Liver (tissue), 9 donors: Measurements from ENCODE around the gene TGDS. TPM values are rescaled to one million over a fixed set of nuclear protein-coding genes. Genes with fewer than 3 reads are reported as not detected.

Experiments
- DNase-seq: peaks from one replicate; pipeline ENCODE4 v3.0.0-alpha.2; 2017; ENCODE audit warnings: low spot score
- H3K27ac ChIP-seq, 2 donors: one replicate each; pipeline ENCODE4 v1.7.0; 2013; ENCODE audit warnings: inconsistent platforms in 2 of 2, low read length in 2 of 2, control low read depth in 1 of 2, low read depth in 1 of 2, mild to moderate bottlenecking in 1 of 2
- H3K27me3 ChIP-seq, 4 donors: one replicate each; pipeline versions ENCODE4 v1.6.1 to v1.7.0; 2013; ENCODE audit warnings: low read length in 3 of 4, inconsistent platforms in 1 of 4, mild to moderate bottlenecking in 1 of 4, moderate library complexity in 1 of 4; ENCODE audit not compliant: control insufficient read depth in 4 of 4, insufficient read depth in 4 of 4
- H3K36me3 ChIP-seq, 4 donors: one replicate each; pipeline versions ENCODE4 v1.6.1 to v1.7.0; 2013; ENCODE audit warnings: low read length in 3 of 4, mild to moderate bottlenecking in 3 of 4, low read depth in 1 of 4, moderate library complexity in 1 of 4; ENCODE audit not compliant: control insufficient read depth in 4 of 4, insufficient read depth in 3 of 4
- H3K4me1 ChIP-seq, 4 donors: one replicate each; pipeline versions ENCODE4 v1.6.1 to v1.7.0; 2013; ENCODE audit warnings: low read length in 3 of 4, mild to moderate bottlenecking in 3 of 4, moderate library complexity in 1 of 4; ENCODE audit not compliant: control insufficient read depth in 4 of 4, insufficient read depth in 4 of 4
- H3K4me3 ChIP-seq, 3 donors: one replicate each; pipeline versions ENCODE4 v1.6.1 to v1.7.0; 2013; ENCODE audit warnings: low read length in 3 of 3, control low read depth in 1 of 3, low read depth in 1 of 3, mild to moderate bottlenecking in 1 of 3
- H3K9ac ChIP-seq, 2 donors: one replicate each; pipeline ENCODE4 v1.7.0; 2013; ENCODE audit warnings: low read length in 2 of 2, mild to moderate bottlenecking in 2 of 2, moderate library complexity in 2 of 2, control low read depth in 1 of 2, low read depth in 1 of 2
- H3K9me3 ChIP-seq, 4 donors: one replicate each; pipeline versions ENCODE4 v1.6.1 to v1.7.0; 2013; ENCODE audit warnings: low read length in 3 of 4; ENCODE audit not compliant: control insufficient read depth in 4 of 4
- EGR1 ChIP-seq, 2 donors: IDR thresholded peaks; 2 replicates each; pipeline ENCODE4 v1.6.1; 2016 to 2018; ENCODE audit warnings: antibody characterized with exemption in 2 of 2, low read depth in 2 of 2
- FOXA1 ChIP-seq: IDR thresholded peaks from 2 replicates; pipeline ENCODE4 v1.6.1; 2016; ENCODE audit warnings: antibody characterized with exemption
- GABPA ChIP-seq, 2 donors: IDR thresholded peaks in 1 of 2; conservative IDR thresholded peaks in 1 of 2; 2 replicates each; pipeline ENCODE4 v1.6.1; 2016; ENCODE audit warnings: antibody characterized with exemption in 2 of 2, mild to moderate bottlenecking in 1 of 2, moderate library complexity in 1 of 2
- HNF4G ChIP-seq: IDR thresholded peaks from 2 replicates; pipeline ENCODE4 v1.6.1; 2016; ENCODE audit warnings: antibody characterized with exemption
- NR2F2 ChIP-seq: IDR thresholded peaks from 2 replicates; pipeline ENCODE4 v1.6.1; 2016; ENCODE audit warnings: antibody characterized with exemption
- RAD21 ChIP-seq, 2 donors: IDR thresholded peaks; 2 replicates each; pipeline ENCODE4 v1.6.1; 2016; ENCODE audit warnings: antibody characterized with exemption in 2 of 2, mild to moderate bottlenecking in 2 of 2
- TAF1 ChIP-seq: conservative IDR thresholded peaks from 2 replicates; pipeline ENCODE4 v1.6.1; 2016; ENCODE audit warnings: antibody characterized with exemption, mild to moderate bottlenecking
- YY1 ChIP-seq: IDR thresholded peaks from 2 replicates; pipeline ENCODE4 v1.6.1; 2016; ENCODE audit warnings: antibody characterized with exemption, mild to moderate bottlenecking
- WGBS: extraction: QIAGEN DNeasy Blood & Tissue Kit; methylation state at CpG from one replicate; pipeline ENCODE4 v1.1.7; 2013; 5-methylcytosine and 5-hydroxymethylcytosine counted together
- polyA plus RNA-seq, 2 donors: library from polyadenylated mRNA; stranded (reverse) in 1 of 2; unstranded in 1 of 2; fragments of 200-250 nt in 1 of 2; fragments of >200 nt in 1 of 2; fragmentation: Nextera tagmentation in 1 of 2; extraction: Ambion mirVana in 1 of 2; gene quantifications; one replicate each; pipeline versions ENCODE4 v1.2.1 to v1.2.3, GENCODE V29; 2013 to 2015
- total RNA-seq, 2 donors: library from RNA; depleted of rRNA; stranded (reverse); fragments of >200 nt; gene quantifications; one replicate each; pipeline ENCODE4 v1.2.3, GENCODE V29; 2014
- TF ChIP-seq, protein P1 (sequence below): IDR thresholded peaks from 2 replicates; pipeline ENCODE4 v1.6.1; 2016; ENCODE audit warnings: antibody characterized with exemption
- TF ChIP-seq, protein P2 (sequence below): fragments of 150-350 bp; IDR thresholded peaks from 2 replicates; pipeline ENCODE4 v1.5.1; 2017; ENCODE audit warnings: improper control_type of control experiment, low read depth, low read length; ENCODE audit not compliant: missing input control
- TF ChIP-seq, protein P3 (sequence below): IDR thresholded peaks from 2 replicates; pipeline ENCODE4 v1.6.1; 2016; ENCODE audit warnings: antibody characterized with exemption
- TF ChIP-seq, protein P4 (sequence below): IDR thresholded peaks from 2 replicates; pipeline ENCODE4 v1.6.1; 2016; ENCODE audit warnings: antibody characterized with exemption, mild to moderate bottlenecking
- donor health status: healthy.
- donor health status: healthy.
- donor health status: healthy.
- donor health status: healthy.
- donor health status: healthy.

TGDS gene
- total and polyA plus RNA-seq, 4 donors, result 5.7 to 11.4 (median 9.5) TPM

DNA sequence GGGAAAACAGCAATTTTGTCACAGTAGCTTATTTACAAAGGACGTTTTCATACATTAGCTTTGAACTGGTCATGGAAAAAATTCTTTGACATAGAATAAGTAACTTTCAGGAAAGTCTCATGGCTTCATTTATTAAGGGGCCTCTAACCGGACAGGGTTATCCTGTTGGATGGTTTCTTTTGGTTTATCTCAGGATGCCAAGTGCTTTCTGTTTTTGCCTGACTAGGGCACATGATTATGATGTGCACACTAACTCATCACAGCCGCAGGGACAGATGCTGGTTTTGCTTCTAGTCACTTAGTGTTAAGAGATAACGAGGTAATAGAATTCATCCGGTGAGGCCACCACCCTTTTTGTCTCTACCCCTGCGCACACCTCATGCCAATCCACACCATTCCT, 53.0 kb downstream of the TGDS start:
- no peak overlapping the region for H3K27ac ChIP-seq
- no peak overlapping the region for H3K4me3 ChIP-seq
- H3K4me1 ChIP-seq, result peaks cover 0 to under 1% (median 0%) of the 10 kb centered on the region in 4 donors
- WGBS, result 78% methylated on average over 6 of the region's 6 CpGs
- H3K9ac ChIP-seq, result no peak overlapping the region
- TF ChIP-seq, protein P1, sequence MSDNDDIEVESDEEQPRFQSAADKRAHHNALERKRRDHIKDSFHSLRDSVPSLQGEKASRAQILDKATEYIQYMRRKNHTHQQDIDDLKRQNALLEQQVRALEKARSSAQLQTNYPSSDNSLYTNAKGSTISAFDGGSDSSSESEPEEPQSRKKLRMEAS, result no peak
- TF ChIP-seq, protein P2, sequence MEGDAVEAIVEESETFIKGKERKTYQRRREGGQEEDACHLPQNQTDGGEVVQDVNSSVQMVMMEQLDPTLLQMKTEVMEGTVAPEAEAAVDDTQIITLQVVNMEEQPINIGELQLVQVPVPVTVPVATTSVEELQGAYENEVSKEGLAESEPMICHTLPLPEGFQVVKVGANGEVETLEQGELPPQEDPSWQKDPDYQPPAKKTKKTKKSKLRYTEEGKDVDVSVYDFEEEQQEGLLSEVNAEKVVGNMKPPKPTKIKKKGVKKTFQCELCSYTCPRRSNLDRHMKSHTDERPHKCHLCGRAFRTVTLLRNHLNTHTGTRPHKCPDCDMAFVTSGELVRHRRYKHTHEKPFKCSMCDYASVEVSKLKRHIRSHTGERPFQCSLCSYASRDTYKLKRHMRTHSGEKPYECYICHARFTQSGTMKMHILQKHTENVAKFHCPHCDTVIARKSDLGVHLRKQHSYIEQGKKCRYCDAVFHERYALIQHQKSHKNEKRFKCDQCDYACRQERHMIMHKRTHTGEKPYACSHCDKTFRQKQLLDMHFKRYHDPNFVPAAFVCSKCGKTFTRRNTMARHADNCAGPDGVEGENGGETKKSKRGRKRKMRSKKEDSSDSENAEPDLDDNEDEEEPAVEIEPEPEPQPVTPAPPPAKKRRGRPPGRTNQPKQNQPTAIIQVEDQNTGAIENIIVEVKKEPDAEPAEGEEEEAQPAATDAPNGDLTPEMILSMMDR, result no peak
- TF ChIP-seq YY1 (no peak), HNF4G (no peak)
- H3K9me3 ChIP-seq, result no peaks in the 10 kb centered on the region
- no peaks in the 10 kb centered on the region for H3K27me3 ChIP-seq
- DNase-seq, result no peak
- no peaks in the 10 kb centered on the region for H3K36me3 ChIP-seq

DNA sequence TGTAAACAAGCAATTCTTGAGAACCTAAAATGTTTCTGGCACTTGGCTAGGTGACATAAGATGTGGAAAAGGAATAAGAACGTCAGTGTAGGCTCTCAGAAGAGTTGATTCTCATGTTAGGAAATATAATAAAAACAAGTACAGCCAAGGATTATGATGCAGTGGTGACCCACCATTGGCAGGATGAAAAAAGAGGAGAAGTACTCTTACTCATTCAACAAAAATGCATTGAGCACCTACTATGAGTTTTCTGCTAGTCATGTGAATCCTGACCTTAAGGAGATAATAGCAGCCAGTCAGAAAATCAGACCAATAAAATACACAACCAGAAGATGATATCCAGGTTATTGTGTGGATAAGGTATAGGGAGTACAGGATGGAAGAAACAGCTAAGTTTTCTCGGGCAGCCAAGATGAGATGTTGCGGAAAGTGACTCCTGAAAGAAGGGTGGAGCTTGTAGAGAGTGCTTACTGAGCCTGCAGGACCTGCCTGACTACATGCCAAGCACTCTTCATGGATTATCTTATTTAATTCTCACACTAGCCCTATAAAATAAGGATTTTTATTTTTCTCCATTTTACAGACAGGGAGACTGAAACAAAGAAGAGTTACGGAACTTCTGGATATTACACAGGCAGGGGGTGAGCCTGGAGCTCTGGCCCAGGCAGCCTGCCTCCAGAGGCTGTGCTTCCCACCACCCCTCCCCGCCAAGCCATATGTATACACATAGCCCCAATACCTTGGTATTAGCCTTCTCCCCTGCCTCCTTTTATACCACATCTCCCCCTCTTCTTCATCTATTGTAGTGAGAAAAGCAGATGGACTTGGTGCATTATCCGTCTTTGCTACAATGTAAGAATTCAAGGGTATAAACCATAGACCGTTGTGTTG, 58.0 kb downstream of the TGDS start:
- H3K9me3 ChIP-seq, result no peaks in the 10 kb centered on the region
- H3K9ac ChIP-seq, result no peak overlapping the region
- TF ChIP-seq GABPA (IDR thresholded peaks at IDR 0.05 in 1 of 2, conservative IDR thresholded peaks at IDR 0.05 in 1 of 2), result no peak
- no peak for TF ChIP-seq NR2F2
- TF ChIP-seq, protein P3, sequence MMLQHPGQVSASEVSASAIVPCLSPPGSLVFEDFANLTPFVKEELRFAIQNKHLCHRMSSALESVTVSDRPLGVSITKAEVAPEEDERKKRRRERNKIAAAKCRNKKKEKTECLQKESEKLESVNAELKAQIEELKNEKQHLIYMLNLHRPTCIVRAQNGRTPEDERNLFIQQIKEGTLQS, result no peak
- TF ChIP-seq EGR1 (IDR thresholded peaks at IDR 0.05; ENCODE audit: low read depth in 2 of 2), result no peak
- TF ChIP-seq, protein P4, sequence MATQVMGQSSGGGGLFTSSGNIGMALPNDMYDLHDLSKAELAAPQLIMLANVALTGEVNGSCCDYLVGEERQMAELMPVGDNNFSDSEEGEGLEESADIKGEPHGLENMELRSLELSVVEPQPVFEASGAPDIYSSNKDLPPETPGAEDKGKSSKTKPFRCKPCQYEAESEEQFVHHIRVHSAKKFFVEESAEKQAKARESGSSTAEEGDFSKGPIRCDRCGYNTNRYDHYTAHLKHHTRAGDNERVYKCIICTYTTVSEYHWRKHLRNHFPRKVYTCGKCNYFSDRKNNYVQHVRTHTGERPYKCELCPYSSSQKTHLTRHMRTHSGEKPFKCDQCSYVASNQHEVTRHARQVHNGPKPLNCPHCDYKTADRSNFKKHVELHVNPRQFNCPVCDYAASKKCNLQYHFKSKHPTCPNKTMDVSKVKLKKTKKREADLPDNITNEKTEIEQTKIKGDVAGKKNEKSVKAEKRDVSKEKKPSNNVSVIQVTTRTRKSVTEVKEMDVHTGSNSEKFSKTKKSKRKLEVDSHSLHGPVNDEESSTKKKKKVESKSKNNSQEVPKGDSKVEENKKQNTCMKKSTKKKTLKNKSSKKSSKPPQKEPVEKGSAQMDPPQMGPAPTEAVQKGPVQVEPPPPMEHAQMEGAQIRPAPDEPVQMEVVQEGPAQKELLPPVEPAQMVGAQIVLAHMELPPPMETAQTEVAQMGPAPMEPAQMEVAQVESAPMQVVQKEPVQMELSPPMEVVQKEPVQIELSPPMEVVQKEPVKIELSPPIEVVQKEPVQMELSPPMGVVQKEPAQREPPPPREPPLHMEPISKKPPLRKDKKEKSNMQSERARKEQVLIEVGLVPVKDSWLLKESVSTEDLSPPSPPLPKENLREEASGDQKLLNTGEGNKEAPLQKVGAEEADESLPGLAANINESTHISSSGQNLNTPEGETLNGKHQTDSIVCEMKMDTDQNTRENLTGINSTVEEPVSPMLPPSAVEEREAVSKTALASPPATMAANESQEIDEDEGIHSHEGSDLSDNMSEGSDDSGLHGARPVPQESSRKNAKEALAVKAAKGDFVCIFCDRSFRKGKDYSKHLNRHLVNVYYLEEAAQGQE, result no peak
- no peaks in the 10 kb centered on the region for H3K27me3 ChIP-seq
- WGBS, result 91% methylated on average over 7 of the region's 7 CpGs
- no peak for DNase-seq
- no peak overlapping the region for H3K27ac ChIP-seq
- H3K4me3 ChIP-seq, result no peak overlapping the region
- H3K4me1 ChIP-seq, result no peaks in the 10 kb centered on the region
- no peaks in the 10 kb centered on the region for H3K36me3 ChIP-seq

DNA sequence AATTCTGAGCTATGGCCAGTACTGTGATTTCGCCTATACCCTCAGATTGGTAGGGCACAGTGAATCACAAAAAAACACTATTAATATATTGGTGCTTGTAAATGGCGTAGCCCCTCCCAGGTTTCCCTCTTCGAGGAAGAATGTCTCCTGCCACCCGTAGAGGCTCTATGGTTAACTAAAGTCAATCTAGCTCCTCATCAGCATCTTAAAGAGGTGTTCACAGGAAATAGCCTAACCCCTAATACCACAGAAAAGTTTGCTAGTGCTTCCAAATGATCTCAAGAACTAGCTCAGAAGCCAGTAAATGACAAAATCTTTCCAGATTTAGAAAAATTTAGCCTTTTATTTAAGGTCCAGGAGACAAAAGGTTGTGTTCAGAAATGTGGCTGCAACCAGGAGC, 60.2 kb downstream of the TGDS start:
- Histone ChIP-seq H3K4me1 (no peaks in the 10 kb centered on the region), H3K36me3 (no peaks in the 10 kb centered on the region), H3K27ac (no peak overlapping the region), H3K27me3 (no peaks in the 10 kb centered on the region), H3K9me3 (no peaks in the 10 kb centered on the region), H3K9ac (no peak overlapping the region), H3K4me3 (no peak overlapping the region)
- no peak for TF ChIP-seq TAF1
- TF ChIP-seq RAD21 (IDR thresholded peaks at IDR 0.05), result no peak
- TF ChIP-seq FOXA1, result no peak
- DNase-seq, result no peak
- 82% methylated on average over 4 of the region's 4 CpGs for WGBS
